Tibial nerve (tissue), 4 donors: ENCODE measurements around the gene ATP6V1G1. TPM values are rescaled to one million over a fixed set of nuclear protein-coding genes. Genes with fewer than 3 reads are reported as not detected.

Experiments used
- DNase-seq, 2 donors: peaks; one replicate each; pipeline ENCODE4 v3.0.0-alpha.2; 2019; ENCODE audit warnings: low spot score in 2 of 2
- H3K27ac ChIP-seq, 4 donors: fragments of 200-600 bp; sonication (generic) in 3 of 4; one replicate each; pipeline ENCODE4 v1.5.1; 2017 to 2019; ENCODE audit warnings: mild to moderate bottlenecking in 1 of 4
- H3K27me3 ChIP-seq, 2 donors: fragments of 200-600 bp; sonication (generic) in 1 of 2; one replicate each; pipeline versions ENCODE4 v1.5.1 to v1.6.0; 2017 to 2019
- H3K36me3 ChIP-seq, 3 donors: fragments of 200-600 bp; sonication (generic); one replicate each; pipeline ENCODE4 v1.5.1; 2018 to 2019
- H3K4me1 ChIP-seq, 4 donors: fragments of 200-600 bp; sonication (generic) in 3 of 4; one replicate each; pipeline ENCODE4 v1.5.1; 2017 to 2019
- H3K4me3 ChIP-seq, 4 donors: fragments of 200-600 bp; sonication (generic) in 3 of 4; one replicate each; pipeline ENCODE4 v1.5.1; 2017 to 2019; ENCODE audit warnings: mild to moderate bottlenecking in 1 of 4, moderate library complexity in 1 of 4
- H3K9me3 ChIP-seq, 4 donors: fragments of 200-600 bp; sonication (generic) in 3 of 4; one replicate each; pipeline ENCODE4 v1.5.1; 2017 to 2019
- CTCF ChIP-seq, 5 experiments: fragments of 200-600 bp in 3 of 5; fragments of 450-650 bp in 2 of 5; sonication (generic) in 3 of 5; IDR thresholded peaks; one replicate each; pipeline ENCODE4 v1.5.1; 2016 to 2019; ENCODE audit warnings: antibody characterized with exemption in 5 of 5, mild to moderate bottlenecking in 3 of 5, moderate library complexity in 2 of 5
- EP300 ChIP-seq, 2 donors: sonication (generic); formaldehyde crosslinking; IDR thresholded peaks; one replicate each; pipeline ENCODE4 v1.6.1; 2017; ENCODE audit warnings: antibody characterized with exemption in 2 of 2, mild to moderate bottlenecking in 1 of 2
- POLR2A ChIP-seq, 2 donors: fragments of 450-650 bp; IDR thresholded peaks; one replicate each; pipeline ENCODE4 v1.6.1; 2017; ENCODE audit warnings: antibody characterized with exemption in 2 of 2, mild to moderate bottlenecking in 2 of 2, moderate library complexity in 2 of 2
- WGBS, 2 donors: methylation state at CpG; one replicate each; pipeline ENCODE4 v1.1.5; 2018; 5-methylcytosine and 5-hydroxymethylcytosine counted together
- total RNA-seq, 4 donors: library from RNA; depleted of rRNA; stranded (reverse); fragments of >200 nt; gene quantifications; one replicate each; pipeline ENCODE4 v1.1.0, GENCODE V29; 2016

Gene ATP6V1G1
- total RNA-seq, 4 donors from 2014 or later, result 140 to 161 (median 154) TPM

DNA sequence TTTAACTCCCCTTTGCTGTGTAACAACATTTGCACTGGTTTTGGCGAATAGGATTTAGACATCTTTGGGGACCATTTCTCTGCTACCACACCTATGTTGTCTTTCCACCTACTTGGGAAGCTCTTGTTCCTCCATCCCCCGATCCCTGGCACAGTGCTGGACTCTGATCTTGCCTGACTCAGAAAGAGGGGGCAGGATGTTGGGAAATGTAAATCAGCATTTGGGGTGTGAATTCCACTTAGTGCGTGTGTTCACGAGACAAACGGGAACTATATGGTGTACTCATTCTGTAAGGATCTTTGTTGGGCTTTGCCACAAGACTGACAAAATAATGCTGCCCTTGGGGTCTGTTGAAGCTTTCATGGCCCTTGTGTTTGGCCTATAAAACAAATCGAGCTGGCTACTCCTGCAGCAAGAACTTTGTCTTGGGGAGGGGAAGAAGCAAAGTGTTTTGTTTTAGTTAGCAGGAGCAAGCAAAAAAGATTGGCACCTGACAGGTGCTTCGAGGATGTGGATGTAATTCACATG is 42.1 kb downstream of the ATP6V1G1 start:
- H3K27ac ChIP-seq, result no peak overlapping the region
- 71 to 74% methylated on average over 7 of the region's 7 CpGs for WGBS, 2 donors
- no peak overlapping the region for H3K4me3 ChIP-seq
- no peaks in the 10 kb centered on the region for H3K4me1 ChIP-seq
- no peak for DNase-seq
- peaks cover 0 to 78% (median 15%) of the 10 kb centered on the region in 3 donors for H3K36me3 ChIP-seq
- H3K9me3 ChIP-seq, result no peaks in the 10 kb centered on the region
- no peaks in the 10 kb centered on the region for H3K27me3 ChIP-seq
- TF ChIP-seq CTCF (IDR thresholded peaks at IDR 0.05) (no peak), EP300 (IDR thresholded peaks at IDR 0.05) (no peak)

GRCh38 chr9:114631166-114631565 is 43.6 kb downstream of the ATP6V1G1 start:
- no peaks in the 10 kb centered on the region for H3K9me3 ChIP-seq
- H3K27me3 ChIP-seq, result no peaks in the 10 kb centered on the region
- no peak overlapping the region for H3K27ac ChIP-seq
- TF ChIP-seq CTCF (IDR thresholded peaks at IDR 0.05), result no peak
- TF ChIP-seq POLR2A (IDR thresholded peaks at IDR 0.05), result no peak
- no peak for TF ChIP-seq EP300 (IDR thresholded peaks at IDR 0.05)
- WGBS, 2 donors, result 44 to 56% methylated on average over 2 of the region's 2 CpGs
- DNase-seq, result no peak
- H3K36me3 ChIP-seq, result peaks cover 0 to 94% (median 15%) of the 10 kb centered on the region in 3 donors
- no peaks in the 10 kb centered on the region for H3K4me1 ChIP-seq
- no peak overlapping the region for H3K4me3 ChIP-seq

DNA sequence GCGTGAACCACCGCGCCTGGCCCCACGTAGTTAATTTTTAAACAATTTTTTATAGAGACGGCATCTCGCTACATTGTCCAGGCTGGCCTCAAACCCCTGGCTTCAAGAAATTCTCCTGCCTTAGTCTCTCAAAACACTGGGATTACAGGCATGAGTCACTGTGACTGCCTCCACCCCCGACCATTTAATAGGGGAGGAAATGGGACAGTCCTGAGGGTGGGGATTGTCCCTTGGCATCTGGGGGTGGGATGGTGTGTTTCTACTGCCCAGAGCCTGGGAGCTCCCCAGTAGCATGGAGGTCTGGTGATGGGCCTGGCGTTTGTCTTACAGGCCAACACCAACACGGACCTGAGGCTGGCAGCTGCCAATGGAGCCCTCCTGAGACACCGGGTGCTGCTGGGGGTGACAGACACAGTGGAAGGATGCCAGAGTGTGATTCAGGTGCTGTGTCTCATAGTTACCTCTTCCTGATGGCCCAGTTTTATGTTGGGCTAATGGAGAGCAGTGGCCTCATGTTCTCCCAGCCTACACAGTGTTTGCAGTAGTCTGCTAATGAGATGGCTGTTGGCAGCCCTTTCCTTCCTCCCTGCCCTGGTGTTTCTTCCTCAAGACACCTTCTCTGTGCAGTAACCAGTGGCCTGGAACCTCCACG is 46.0 kb downstream of the ATP6V1G1 start:
- Histone ChIP-seq H3K4me3 (no peak overlapping the region), H3K36me3 (peaks cover 0 to 95% (median 21%) of the 10 kb centered on the region in 3 donors), H3K27ac (no peak overlapping the region), H3K4me1 (no peaks in the 10 kb centered on the region), H3K27me3 (no peaks in the 10 kb centered on the region), H3K9me3 (no peaks in the 10 kb centered on the region)
- TF ChIP-seq CTCF (IDR thresholded peaks at IDR 0.05) (no peak), POLR2A (IDR thresholded peaks at IDR 0.05) (no peak), EP300 (IDR thresholded peaks at IDR 0.05) (no peak)
- DNase-seq, result no peak
- 90 to 91% methylated on average over 11 of the region's 11 CpGs for WGBS, 2 donors

GRCh38 chr9:114634387-114634786 is 46.8 kb downstream of the ATP6V1G1 start:
- Histone ChIP-seq H3K36me3 (peaks cover 0 to 95% (median 21%) of the 10 kb centered on the region in 3 donors), H3K9me3 (no peaks in the 10 kb centered on the region), H3K4me3 (no peak overlapping the region), H3K27me3 (no peaks in the 10 kb centered on the region), H3K27ac (no peak overlapping the region), H3K4me1 (no peaks in the 10 kb centered on the region)
- WGBS, 2 donors, result 87 to 88% methylated on average over 6 of the region's 6 CpGs
- TF ChIP-seq CTCF (IDR thresholded peaks at IDR 0.05) (no peak), POLR2A (IDR thresholded peaks at IDR 0.05) (no peak), EP300 (IDR thresholded peaks at IDR 0.05) (no peak)
- DNase-seq, result no peak

GRCh38 chr9:114638404-114638803 is 50.8 kb downstream of the ATP6V1G1 start:
- no peaks in the 10 kb centered on the region for H3K27me3 ChIP-seq
- no peak overlapping the region for H3K4me3 ChIP-seq
- 85 to 91% methylated on average over 5 to 8 of the region's 8 CpGs for WGBS, 2 donors
- H3K4me1 ChIP-seq, result no peaks in the 10 kb centered on the region
- DNase-seq, result no peak
- peaks cover 0 to 87% (median 13%) of the 10 kb centered on the region in 3 donors for H3K36me3 ChIP-seq
- no peak overlapping the region for H3K27ac ChIP-seq
- H3K9me3 ChIP-seq, result no peaks in the 10 kb centered on the region
- TF ChIP-seq EP300 (IDR thresholded peaks at IDR 0.05) (no peak), POLR2A (IDR thresholded peaks at IDR 0.05) (no peak), CTCF (IDR thresholded peaks at IDR 0.05) (no peak)
